DND-41 (cell line): ENCODE measurements around the gene ARHGAP5.

Experiments
- ATAC-seq: fragments of 200-7000 bp; cut with Tn5 transposase; 3 replicates; pipeline ENCODE4 v1.9.1; 2021; ENCODE audit warnings: low read depth; ENCODE audit not compliant: insufficient read depth
- DNase-seq: peaks from one replicate; pipeline ENCODE4 v3.0.0-alpha.2; 2020
- H2AFZ ChIP-seq: 2 replicates; pipeline ENCODE4 v1.6.0; 2012; ENCODE audit warnings: low read depth, low read length
- H3K27ac ChIP-seq: 2 replicates; pipeline ENCODE4 v1.5.1; 2012; ENCODE audit warnings: low read length, inconsistent platforms
- H3K27me3 ChIP-seq: fragments of 200-600 bp; sonication (generic); 2 replicates; pipeline ENCODE4 v1.6.0; 2012; ENCODE audit warnings: low read length, mild to moderate bottlenecking, inconsistent platforms; ENCODE audit not compliant: insufficient read depth, poor library complexity
- H3K36me3 ChIP-seq: 2 replicates; pipeline ENCODE4 v1.5.1; 2012; ENCODE audit warnings: low read length, inconsistent platforms; ENCODE audit not compliant: insufficient read depth
- H3K4me1 ChIP-seq: 2 replicates; pipeline ENCODE4 v1.5.1; 2012; ENCODE audit warnings: mild to moderate bottlenecking, low read length; ENCODE audit not compliant: insufficient read depth
- H3K4me2 ChIP-seq: 2 replicates; pipeline ENCODE4 v1.6.0; 2012; ENCODE audit warnings: mild to moderate bottlenecking, moderate library complexity, low read length, inconsistent platforms; ENCODE audit not compliant: insufficient read depth
- H3K4me3 ChIP-seq, 2 experiments: fragments of 200-600 bp in 1 of 2; shearing (Covaris generic) in 1 of 2; 2 replicates each; pipeline ENCODE4 v1.5.1; 2012 to 2016; ENCODE audit warnings: inconsistent platforms in 2 of 2, low read length in 2 of 2, mild to moderate bottlenecking in 2 of 2, low read depth in 1 of 2, moderate library complexity in 1 of 2
- H3K79me2 ChIP-seq: 2 replicates; pipeline ENCODE4 v1.6.0; 2012; ENCODE audit warnings: low read length, inconsistent platforms; ENCODE audit not compliant: insufficient read depth
- H3K9ac ChIP-seq: 2 replicates; pipeline ENCODE4 v1.6.0; 2012; ENCODE audit warnings: low read depth, mild to moderate bottlenecking, inconsistent platforms, low read length, moderate library complexity
- H3K9me3 ChIP-seq: 2 replicates; pipeline ENCODE4 v1.5.1; 2012; ENCODE audit warnings: low read length, moderate library complexity, mild to moderate bottlenecking, inconsistent platforms; ENCODE audit not compliant: insufficient read depth, severe bottlenecking
- H4K20me1 ChIP-seq: 2 replicates; pipeline ENCODE4 v1.6.0; 2012; ENCODE audit warnings: low read length; ENCODE audit not compliant: insufficient read depth
- EZH2 ChIP-seq: IDR thresholded peaks from 3 replicates; pipeline ENCODE4 v1.6.1; 2012; ENCODE audit warnings: borderline replicate concordance, low read depth, mild to moderate bottlenecking, moderate library complexity, low read length, inconsistent platforms; ENCODE audit not compliant: severe bottlenecking
- TF ChIP-seq, protein P1 (sequence below): IDR thresholded peaks from 2 replicates; pipeline ENCODE4 v1.5.1; 2012; ENCODE audit warnings: borderline replicate concordance, low read length, moderate library complexity, mild to moderate bottlenecking; ENCODE audit not compliant: poor library complexity, severe bottlenecking; ENCODE audit errors: extremely low read depth

Gene ARHGAP5

DNA sequence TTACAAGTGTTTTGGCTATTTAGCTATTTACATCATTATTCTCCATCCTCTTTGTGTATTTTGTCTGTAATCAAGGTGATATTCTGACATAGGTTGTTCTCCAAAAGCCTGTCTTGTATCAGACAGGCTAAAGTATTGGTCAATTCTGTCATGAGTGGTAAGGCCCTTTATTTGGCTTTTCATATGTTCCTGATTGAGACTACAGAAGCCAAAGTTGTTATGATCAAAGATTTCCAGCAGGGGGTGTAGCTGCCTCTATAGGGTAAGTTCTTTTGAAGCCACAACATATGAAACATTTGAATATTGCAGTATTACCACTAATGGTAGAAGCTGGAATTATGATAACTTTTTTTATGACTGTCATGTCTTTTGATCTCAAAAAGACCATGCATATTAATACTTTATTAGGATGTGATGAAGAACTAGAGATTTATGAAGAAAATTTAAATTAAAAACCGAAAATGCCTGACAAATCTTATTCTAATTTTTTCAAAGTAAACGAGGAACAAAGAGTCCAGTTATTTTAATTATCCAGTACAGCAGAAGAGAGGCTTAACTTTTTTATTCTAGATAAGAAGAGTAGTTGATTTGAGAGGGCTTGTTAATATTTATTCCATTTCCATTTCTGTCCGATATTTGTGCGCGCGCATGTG, 3.4 kb upstream of the ARHGAP5 start:
- H3K9me3 ChIP-seq: no peaks in the 10 kb centered on the region
- H3K4me2 ChIP-seq: no peak overlapping the region
- ATAC-seq (no peak), DNase-seq (peak; percentile 68)
- H3K9ac ChIP-seq: no peak overlapping the region
- H3K36me3 ChIP-seq: no peaks in the 10 kb centered on the region; the same call in 1 of the 2 replicates
- no peak overlapping the region for H3K27ac ChIP-seq
- peaks cover 15% of the 10 kb centered on the region for H3K79me2 ChIP-seq
- 0 out of 2 replicates have a peak, but pooled peaks cover 6% of the 10 kb centered on the region for H4K20me1 ChIP-seq
- H3K4me1 ChIP-seq: peaks cover 19% of the 10 kb centered on the region
- H3K4me3 ChIP-seq: no peak overlapping the region
- TF ChIP-seq, protein P1, sequence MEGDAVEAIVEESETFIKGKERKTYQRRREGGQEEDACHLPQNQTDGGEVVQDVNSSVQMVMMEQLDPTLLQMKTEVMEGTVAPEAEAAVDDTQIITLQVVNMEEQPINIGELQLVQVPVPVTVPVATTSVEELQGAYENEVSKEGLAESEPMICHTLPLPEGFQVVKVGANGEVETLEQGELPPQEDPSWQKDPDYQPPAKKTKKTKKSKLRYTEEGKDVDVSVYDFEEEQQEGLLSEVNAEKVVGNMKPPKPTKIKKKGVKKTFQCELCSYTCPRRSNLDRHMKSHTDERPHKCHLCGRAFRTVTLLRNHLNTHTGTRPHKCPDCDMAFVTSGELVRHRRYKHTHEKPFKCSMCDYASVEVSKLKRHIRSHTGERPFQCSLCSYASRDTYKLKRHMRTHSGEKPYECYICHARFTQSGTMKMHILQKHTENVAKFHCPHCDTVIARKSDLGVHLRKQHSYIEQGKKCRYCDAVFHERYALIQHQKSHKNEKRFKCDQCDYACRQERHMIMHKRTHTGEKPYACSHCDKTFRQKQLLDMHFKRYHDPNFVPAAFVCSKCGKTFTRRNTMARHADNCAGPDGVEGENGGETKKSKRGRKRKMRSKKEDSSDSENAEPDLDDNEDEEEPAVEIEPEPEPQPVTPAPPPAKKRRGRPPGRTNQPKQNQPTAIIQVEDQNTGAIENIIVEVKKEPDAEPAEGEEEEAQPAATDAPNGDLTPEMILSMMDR: peak; percentile 82
- TF ChIP-seq EZH2: no peak
- no peak overlapping the region for H2AFZ ChIP-seq
- H3K27me3 ChIP-seq: peaks cover 4% of the 10 kb centered on the region

DNA sequence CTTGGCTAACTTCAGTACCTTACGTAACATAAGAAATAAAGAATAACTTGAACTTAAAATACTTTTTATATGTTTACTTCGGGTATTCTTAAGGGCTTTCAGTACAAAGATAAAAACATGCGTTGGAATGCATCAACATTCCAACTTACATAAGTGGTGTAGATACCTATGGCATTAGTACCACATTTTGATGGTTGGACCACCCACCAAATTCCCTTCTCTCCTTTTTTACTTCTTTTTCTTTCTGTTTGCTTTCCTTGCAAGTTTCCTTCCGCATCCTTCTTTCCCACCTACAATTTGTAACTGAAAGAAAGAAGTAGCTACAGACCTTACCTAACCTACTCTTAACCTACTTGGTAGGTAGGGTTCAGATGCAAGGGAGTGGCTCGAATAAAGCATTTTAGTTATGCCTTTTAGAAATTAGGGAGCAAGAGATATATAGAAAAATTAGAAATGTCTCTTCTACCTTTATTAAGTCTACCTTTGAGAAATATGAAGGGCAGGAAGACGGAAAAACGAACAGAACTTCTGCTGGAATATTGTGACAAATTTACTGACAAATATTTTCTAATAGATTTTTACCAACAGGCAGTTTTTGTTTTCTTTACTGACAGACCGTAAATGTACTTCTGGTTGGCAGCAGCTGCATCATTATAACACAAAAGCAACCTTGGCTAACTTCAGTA, 2.1 kb upstream of the ARHGAP5 start:
- no peak overlapping the region for H3K4me3 ChIP-seq
- no peak overlapping the region for H3K27ac ChIP-seq
- no peak for TF ChIP-seq EZH2
- TF ChIP-seq, protein P1: no peak
- H4K20me1 ChIP-seq: peaks cover 16% of the 10 kb centered on the region; the same call in 1 of the 2 replicates
- H3K27me3 ChIP-seq: peaks cover 4% of the 10 kb centered on the region
- peaks cover 33% of the 10 kb centered on the region for H3K4me1 ChIP-seq
- H3K79me2 ChIP-seq: peaks cover 28% of the 10 kb centered on the region
- no peaks in the 10 kb centered on the region for H3K9me3 ChIP-seq
- no peak overlapping the region for H3K9ac ChIP-seq
- H2AFZ ChIP-seq: no peak overlapping the region
- DNase-seq: no peak
- H3K36me3 ChIP-seq: no peaks in the 10 kb centered on the region; the same call in 1 of the 2 replicates
- peak overlapping the region; percentile 86; the same call in 1 of the 2 replicates for H3K4me2 ChIP-seq
- no peak for ATAC-seq

DNA sequence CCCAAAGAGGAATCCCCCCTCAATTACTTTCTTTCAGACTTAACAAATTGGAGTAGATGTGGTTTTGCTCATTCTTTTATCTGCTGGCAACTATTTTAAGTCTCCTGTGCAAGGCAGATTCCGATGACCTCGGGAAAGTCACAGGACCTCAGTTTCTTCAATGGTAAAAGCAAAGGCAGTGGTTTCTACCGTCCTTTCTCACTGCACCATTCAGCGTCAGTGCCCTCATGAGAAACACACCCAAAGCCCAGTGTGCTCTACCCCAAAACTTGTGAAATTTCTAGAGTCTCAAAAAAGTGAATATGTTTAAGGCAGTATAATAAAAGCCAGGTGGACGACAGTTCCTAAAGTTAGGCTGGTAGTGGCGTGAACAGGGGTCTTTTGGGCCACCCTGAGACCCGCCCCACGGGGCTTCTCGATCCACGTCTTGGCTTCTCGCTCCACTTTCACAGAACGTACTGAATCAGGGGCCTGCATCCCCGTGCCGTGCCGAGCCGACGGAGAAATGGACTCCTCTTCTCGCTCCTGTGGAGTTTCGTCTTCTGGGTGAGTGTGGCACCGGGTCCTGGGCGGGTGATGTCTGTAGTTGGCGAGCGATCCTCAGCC, 1.3 kb upstream of the ARHGAP5 start:
- Histone ChIP-seq H4K20me1 (peaks cover 16% of the 10 kb centered on the region; the same call in 1 of the 2 replicates), H3K4me3 (peak overlapping the region; percentile 74 to 91), H3K27ac (peak overlapping the region; percentile 86), H2AFZ (peak overlapping the region; percentile 99), H3K27me3 (peaks cover 4% of the 10 kb centered on the region), H3K4me2 (peak overlapping the region; percentile 86), H3K36me3 (no peaks in the 10 kb centered on the region; the same call in 1 of the 2 replicates), H3K9me3 (no peaks in the 10 kb centered on the region), H3K4me1 (peaks cover 33% of the 10 kb centered on the region), H3K9ac (peak overlapping the region; percentile 94), H3K79me2 (peaks cover 35% of the 10 kb centered on the region)
- TF ChIP-seq, protein P1: no peak
- peak; percentile 34 for TF ChIP-seq EZH2
- peak; percentile 48 for ATAC-seq
- no peak for DNase-seq
